Vagina (tissue), 2 donors: Measurements from ENCODE around the gene PLXNA1. TPM values are rescaled to one million over a fixed set of nuclear protein-coding genes. Genes with fewer than 3 reads are reported as not detected.

Experiments
- DNase-seq, 2 donors: peaks; one replicate each; pipeline ENCODE4 v3.0.0-alpha.2; 2017; ENCODE audit errors: extremely low spot score in 2 of 2
- H3K27ac ChIP-seq: fragments of 200-600 bp; sonication (generic); one replicate; pipeline ENCODE4 v1.5.1; 2019
- H3K27me3 ChIP-seq: fragments of 200-600 bp; sonication (generic); one replicate; pipeline ENCODE4 v1.5.1; 2019
- H3K36me3 ChIP-seq, 2 donors: fragments of 200-600 bp; sonication (generic); one replicate each; pipeline ENCODE4 v1.5.1; 2017 to 2019
- H3K4me1 ChIP-seq: fragments of 200-600 bp; sonication (generic); one replicate; pipeline ENCODE4 v1.5.1; 2019
- H3K4me3 ChIP-seq, 2 donors: fragments of 200-600 bp; sonication (generic); 1 replicate in 1 of 2; 2 replicates in 1 of 2; pipeline ENCODE4 v1.5.1; 2016 to 2019
- H3K9me3 ChIP-seq: fragments of 200-600 bp; sonication (generic); one replicate; pipeline ENCODE4 v1.5.1; 2019
- CTCF ChIP-seq, 3 experiments: fragments of 450-650 bp in 2 of 3; fragments of 200-600 bp in 1 of 3; sonication (generic) in 1 of 3; IDR thresholded peaks; one replicate each; pipeline ENCODE4 v1.5.1; 2017 to 2019; ENCODE audit warnings: antibody characterized with exemption in 3 of 3, mild to moderate bottlenecking in 2 of 3, moderate library complexity in 2 of 3
- POLR2A ChIP-seq, 2 donors: fragments of 450-650 bp; IDR thresholded peaks; one replicate each; pipeline ENCODE4 v1.6.1; 2017; ENCODE audit warnings: antibody characterized with exemption in 2 of 2, mild to moderate bottlenecking in 2 of 2, moderate library complexity in 2 of 2
- POLR2AphosphoS5 ChIP-seq, 2 donors: sonication (generic); formaldehyde crosslinking; IDR thresholded peaks; one replicate each; pipeline ENCODE4 v1.9.0; 2017; ENCODE audit warnings: antibody characterized with exemption in 2 of 2, mild to moderate bottlenecking in 2 of 2, low read depth in 1 of 2; ENCODE audit not compliant: insufficient read depth in 1 of 2
- intact Hi-C: fragments of 100-400 bp; cut with DNase I; formaldehyde crosslinking; loops from one replicate; pipeline ENCODE4 v1.15.1; 2023
- total RNA-seq: library from RNA; depleted of rRNA; stranded (reverse); fragments of >200 nt; gene quantifications from one replicate; pipeline ENCODE4 v1.2.3, GENCODE V29; 2016

PLXNA1 gene
- total RNA-seq, 1 donor from 2014 or later: 31.4 TPM

- Histone ChIP-seq H3K36me3 (peaks cover 0 to 10% of the 10 kb centered on the region in 2 donors), H3K27ac (no peak overlapping the region), H3K4me1 (peaks cover 77% of the 10 kb centered on the region)
Observed at GRCh38 chr3:126990024-126990700, 7.2 kb downstream of the PLXNA1 start.

GRCh38 chr3:126990890-126991289, 8.0 kb downstream of the PLXNA1 start:
- no peaks in the 10 kb centered on the region for H3K9me3 ChIP-seq
- H3K27ac ChIP-seq: no peak overlapping the region
- H3K27me3 ChIP-seq: no peaks in the 10 kb centered on the region
- no peak overlapping the region for H3K4me3 ChIP-seq
- H3K36me3 ChIP-seq: peaks cover 0 to 10% of the 10 kb centered on the region in 2 donors
- no peak for TF ChIP-seq POLR2A (IDR thresholded peaks at IDR 0.05)
- DNase-seq: no peak
- H3K4me1 ChIP-seq: peaks cover 77% of the 10 kb centered on the region
- intact Hi-C loops: no loop called here

More at GRCh38 chr3:126990024-126990700, 7.2 kb downstream of the PLXNA1 start:
- no peaks in the 10 kb centered on the region for H3K27me3 ChIP-seq
- no peaks in the 10 kb centered on the region for H3K9me3 ChIP-seq
- TF ChIP-seq POLR2A (IDR thresholded peaks at IDR 0.05): no peak
- TF ChIP-seq POLR2AphosphoS5 (IDR thresholded peaks at IDR 0.05; ENCODE audit: insufficient read depth in 1 of 2, low read depth in 1 of 2): no peak
- no peak for TF ChIP-seq CTCF (IDR thresholded peaks at IDR 0.05)
- DNase-seq: no peak
- intact Hi-C loops: no loop called here
- H3K4me3 ChIP-seq: no peak overlapping the region

DNA sequence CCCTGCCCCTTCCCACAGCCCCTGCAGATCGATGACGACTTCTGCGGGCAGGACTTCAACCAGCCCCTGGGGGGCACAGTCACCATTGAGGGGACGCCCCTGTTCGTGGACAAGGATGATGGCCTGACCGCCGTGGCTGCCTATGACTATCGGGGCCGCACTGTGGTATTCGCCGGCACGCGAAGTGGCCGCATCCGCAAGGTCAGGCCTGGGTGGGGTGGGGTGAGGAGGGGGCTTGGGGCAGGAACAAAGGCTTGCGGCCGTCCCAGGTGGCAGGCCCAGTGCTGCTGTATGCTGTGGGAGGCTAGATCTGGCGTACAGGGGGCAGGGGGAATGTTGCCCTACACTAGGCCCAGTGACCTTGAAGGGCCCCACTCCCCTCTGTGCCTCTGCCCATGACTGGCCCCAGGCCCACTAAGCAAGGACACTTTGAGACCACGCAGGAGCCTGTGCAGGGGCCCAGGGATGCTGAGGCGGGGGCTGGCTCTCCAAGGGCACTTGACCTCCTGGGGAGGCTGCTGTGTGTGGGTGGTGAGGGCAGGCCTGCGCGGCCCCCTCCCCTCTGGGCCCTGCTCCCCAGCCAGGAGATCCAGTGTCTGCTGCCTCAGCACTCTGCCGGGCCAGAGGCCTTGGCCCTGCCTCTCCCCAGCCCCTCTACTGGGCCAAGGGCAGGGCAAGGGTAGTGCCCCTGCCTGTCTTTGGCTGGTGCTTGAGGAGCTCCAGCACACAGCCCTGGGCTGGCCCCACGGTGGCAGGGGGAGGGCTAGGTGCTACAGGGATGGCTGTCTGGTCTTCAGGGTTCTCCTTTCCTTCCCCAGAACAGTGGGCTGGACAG, 8.7 kb downstream of the PLXNA1 start:
- DNase-seq: no peak
- Histone ChIP-seq H3K4me3 (no peak overlapping the region), H3K36me3 (peaks cover 0 to 10% of the 10 kb centered on the region in 2 donors), H3K4me1 (peaks cover 72% of the 10 kb centered on the region), H3K27ac (peak overlapping the region; percentile 51), H3K9me3 (no peaks in the 10 kb centered on the region), H3K27me3 (no peaks in the 10 kb centered on the region)
- TF ChIP-seq POLR2AphosphoS5 (IDR thresholded peaks at IDR 0.05; ENCODE audit: insufficient read depth in 1 of 2, low read depth in 1 of 2): no peak
- no peak for TF ChIP-seq POLR2A (IDR thresholded peaks at IDR 0.05)
- TF ChIP-seq CTCF (IDR thresholded peaks at IDR 0.05): no peak
- intact Hi-C loops: no loop called here

DNA sequence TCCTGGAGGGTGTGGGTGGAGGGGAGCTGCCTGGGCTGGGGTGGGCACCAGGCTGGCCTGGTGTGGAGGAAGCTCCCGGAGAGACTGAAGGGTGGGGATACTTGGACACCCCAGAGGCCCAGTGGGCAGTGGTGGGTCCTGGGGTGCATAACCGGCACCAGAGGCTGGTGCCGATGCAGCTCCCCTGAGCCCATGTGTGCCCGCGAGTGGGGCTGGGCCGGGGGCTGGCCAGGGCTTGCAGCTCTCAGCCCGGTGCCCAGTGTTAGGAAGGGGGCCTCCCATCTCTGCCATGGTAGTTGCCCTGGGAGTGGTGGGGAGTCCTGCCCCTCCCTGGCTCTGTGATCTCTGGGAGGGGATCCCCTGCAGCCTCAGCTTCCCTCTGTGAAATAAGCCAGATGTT, 9.3 kb downstream of the PLXNA1 start:
- H3K4me1 ChIP-seq: peaks cover 65% of the 10 kb centered on the region
- peaks cover 0 to 10% of the 10 kb centered on the region in 2 donors for H3K36me3 ChIP-seq
- intact Hi-C loops: no loop called here
- TF ChIP-seq CTCF (IDR thresholded peaks at IDR 0.05): no peak
- TF ChIP-seq POLR2A (IDR thresholded peaks at IDR 0.05): no peak
- no peak for TF ChIP-seq POLR2AphosphoS5 (IDR thresholded peaks at IDR 0.05; ENCODE audit: insufficient read depth in 1 of 2, low read depth in 1 of 2)
- no peaks in the 10 kb centered on the region for H3K27me3 ChIP-seq
- H3K27ac ChIP-seq: peak overlapping the region; percentile 51
- H3K4me3 ChIP-seq: no peak overlapping the region
- H3K9me3 ChIP-seq: no peaks in the 10 kb centered on the region
- DNase-seq: no peak

GRCh38 chr3:126992776-126993175, 9.9 kb downstream of the PLXNA1 start:
- Histone ChIP-seq H3K9me3 (no peaks in the 10 kb centered on the region), H3K4me1 (peaks cover 65% of the 10 kb centered on the region), H3K4me3 (no peak overlapping the region), H3K27me3 (no peaks in the 10 kb centered on the region), H3K27ac (peak overlapping the region; percentile 51), H3K36me3 (peaks cover 0 to 10% of the 10 kb centered on the region in 2 donors)
- TF ChIP-seq CTCF (IDR thresholded peaks at IDR 0.05) (no peak), POLR2A (IDR thresholded peaks at IDR 0.05) (no peak), POLR2AphosphoS5 (IDR thresholded peaks at IDR 0.05; ENCODE audit: insufficient read depth in 1 of 2, low read depth in 1 of 2) (no peak)
- DNase-seq: no peak
- intact Hi-C loops: no loop called here
